GM10266 (cell line): ENCODE measurements around the gene COG8.
"Not testable (repeated sequence)": the region's sequence is repeated elsewhere in the genome, so short reads cannot be mapped to it uniquely, and the experiment has no call there.

ENCODE experiments used
- DNase-seq: peaks from one replicate; pipeline ENCODE4 v3.0.0; 2012; ENCODE audit errors: extremely low spot score
- CTCF ChIP-seq: IDR thresholded peaks from 2 replicates; pipeline ENCODE4 v1.5.1; 2012; ENCODE audit warnings: mild to moderate bottlenecking, low read depth; ENCODE audit not compliant: control insufficient read depth, insufficient read depth; ENCODE audit errors: missing control alignments

The COG8 gene

GRCh38 chr16:69293401-69293800, 46.0 kb downstream of the COG8 start:
- no peak for DNase-seq

GRCh38 chr16:69291657-69292056, 47.7 kb downstream of the COG8 start:
- DNase-seq = not testable (repeated sequence)

More at GRCh38 chr16:69293401-69293800, 46.0 kb downstream of the COG8 start:
- TF ChIP-seq CTCF = no peak

- DNase-seq = peak; percentile 59
- peak; percentile 51 for TF ChIP-seq CTCF
Observed at GRCh38 chr16:69286941-69287713, 52.2 kb downstream of the COG8 start.

GRCh38 chr16:69285240-69285639, 54.1 kb downstream of the COG8 start:
- TF ChIP-seq CTCF = no peak
- no peak for DNase-seq

- no peak for DNase-seq
- TF ChIP-seq CTCF = no peak
Observed at GRCh38 chr16:69283851-69284250, 55.5 kb downstream of the COG8 start.

- DNase-seq = no peak
- TF ChIP-seq CTCF = no peak
Observed at GRCh38 chr16:69277413-69277812, 62.0 kb downstream of the COG8 start.
